H9 (cell line): ENCODE measurements around the gene KAT8. TPM values are rescaled to one million over a fixed set of nuclear protein-coding genes. Genes with fewer than 3 reads are reported as not detected.
A peak's percentile ranks its signal among the peaks of the same experiment; 100 is the strongest.

Experiments
- DNase-seq: peaks from one replicate; pipeline ENCODE4 v3.0.0-alpha.2; 2017
- H2AFZ ChIP-seq: one replicate; pipeline ENCODE4 v1.6.1; 2013; ENCODE audit warnings: mild to moderate bottlenecking, low read length, control low read depth, moderate library complexity
- H2AK5ac ChIP-seq: 2 replicates; pipeline ENCODE4 v1.6.1; 2013; ENCODE audit warnings: low read length, control low read depth, mixed read lengths; ENCODE audit not compliant: insufficient read length
- H2BK120ac ChIP-seq: one replicate; pipeline ENCODE4 v1.6.1; 2013; ENCODE audit warnings: low read depth, mild to moderate bottlenecking, low read length, control low read depth, inconsistent platforms; ENCODE audit not compliant: poor library complexity, severe bottlenecking
- H2BK12ac ChIP-seq: 2 replicates; pipeline ENCODE4 v1.6.1; 2013; ENCODE audit warnings: low read length, control low read depth, mixed read lengths, low read depth; ENCODE audit not compliant: insufficient read length
- H2BK15ac ChIP-seq: 2 replicates; pipeline ENCODE4 v1.6.1; 2013; ENCODE audit warnings: low read depth, low read length, control low read depth
- H2BK20ac ChIP-seq: one replicate; pipeline ENCODE4 v1.6.1; 2013; ENCODE audit warnings: low read depth, mild to moderate bottlenecking, low read length, control low read depth, inconsistent platforms; ENCODE audit not compliant: poor library complexity, severe bottlenecking
- H2BK5ac ChIP-seq: 2 replicates; pipeline ENCODE4 v1.6.1; 2013; ENCODE audit warnings: low read length, control low read depth, mixed read lengths; ENCODE audit not compliant: insufficient read length
- H3K14ac ChIP-seq: 2 replicates; pipeline ENCODE4 v1.6.1; 2013; ENCODE audit warnings: low read length, control low read depth; ENCODE audit not compliant: insufficient read depth
- H3K18ac ChIP-seq: 2 replicates; pipeline ENCODE4 v1.6.1; 2013; ENCODE audit warnings: low read depth, mild to moderate bottlenecking, mixed read lengths, low read length, control low read depth; ENCODE audit not compliant: insufficient read length
- H3K23ac ChIP-seq: 2 replicates; pipeline ENCODE4 v1.6.1; 2013; ENCODE audit warnings: low read length, control low read depth, mixed read lengths, low read depth; ENCODE audit not compliant: insufficient read length
- H3K23me2 ChIP-seq: 2 replicates; pipeline ENCODE4 v1.6.1; 2013; ENCODE audit warnings: low read depth, mild to moderate bottlenecking, mixed read lengths, low read length, control low read depth; ENCODE audit not compliant: insufficient read length, poor library complexity, severe bottlenecking
- H3K27ac ChIP-seq: 2 replicates; pipeline ENCODE4 v1.5.1; 2013; ENCODE audit warnings: low read length, control low read depth, mixed read lengths, low read depth; ENCODE audit not compliant: insufficient read length
- H3K27me3 ChIP-seq: 2 replicates; pipeline ENCODE4 v1.6.1; 2013; ENCODE audit warnings: low read length, control low read depth, inconsistent platforms; ENCODE audit not compliant: insufficient read depth
- H3K4ac ChIP-seq: 2 replicates; pipeline ENCODE4 v1.6.1; 2013; ENCODE audit warnings: low read depth, mild to moderate bottlenecking, control low read depth, inconsistent platforms, low read length, moderate library complexity
- H3K4me1 ChIP-seq: 2 replicates; pipeline ENCODE4 v1.6.1; 2013; ENCODE audit warnings: low read length, control low read depth, inconsistent platforms; ENCODE audit not compliant: insufficient read depth
- H3K4me2 ChIP-seq: 2 replicates; pipeline ENCODE4 v1.6.1; 2013; ENCODE audit warnings: low read length, control low read depth, mixed read lengths; ENCODE audit not compliant: insufficient read length, insufficient read depth
- H3K56ac ChIP-seq: 2 replicates; pipeline ENCODE4 v1.6.1; 2013; ENCODE audit warnings: low read depth, mild to moderate bottlenecking, mixed read lengths, low read length, control low read depth; ENCODE audit not compliant: insufficient read length
- H3K79me1 ChIP-seq: 2 replicates; pipeline ENCODE4 v1.6.1; 2013; ENCODE audit warnings: low read depth, mild to moderate bottlenecking, moderate library complexity, low read length, control low read depth, inconsistent platforms; ENCODE audit not compliant: insufficient read depth, poor library complexity, severe bottlenecking
- H3K79me2 ChIP-seq: 2 replicates; pipeline ENCODE4 v1.6.1; 2013; ENCODE audit warnings: low read length, control low read depth, inconsistent platforms; ENCODE audit not compliant: insufficient read depth
- H3K9ac ChIP-seq: 2 replicates; pipeline ENCODE4 v1.6.1; 2013; ENCODE audit warnings: low read length, control low read depth, mixed read lengths; ENCODE audit not compliant: insufficient read length; ENCODE audit errors: extremely low read depth
- H3K9me3 ChIP-seq: one replicate; pipeline ENCODE4 v1.6.1; 2013; ENCODE audit warnings: low read depth, low read length, inconsistent platforms; ENCODE audit not compliant: control insufficient read depth
- H3T11ph ChIP-seq: one replicate; pipeline ENCODE4 v1.6.1; 2013; ENCODE audit warnings: mild to moderate bottlenecking, low read length, control low read depth, inconsistent platforms
- H4K20me1 ChIP-seq: one replicate; pipeline ENCODE4 v1.6.1; 2013; ENCODE audit not compliant: control insufficient read depth, insufficient read length, insufficient read depth
- H4K5ac ChIP-seq: 2 replicates; pipeline ENCODE4 v1.6.1; 2013; ENCODE audit warnings: low read depth, mild to moderate bottlenecking, mixed read lengths, low read length, control low read depth; ENCODE audit not compliant: insufficient read length
- H4K8ac ChIP-seq: replicated peaks from 2 replicates; pipeline ENCODE4 v1.6.1; 2013; ENCODE audit warnings: low read length, control low read depth, mixed read lengths, low read depth; ENCODE audit not compliant: insufficient read length
- H4K91ac ChIP-seq: 2 replicates; pipeline ENCODE4 v1.6.1; 2013; ENCODE audit warnings: low read depth, mild to moderate bottlenecking, moderate library complexity, mixed read lengths, low read length, control low read depth; ENCODE audit not compliant: insufficient read length
- H3K27ac Mint-ChIP-seq, 3 experiments: 2 replicates in 2 of 3; 3 replicates in 1 of 3; pipeline ENCODE4 v1.8.0; 2020 to 2021; ENCODE audit warnings: mixed read lengths in 3 of 3, mild to moderate bottlenecking in 1 of 3, moderate library complexity in 1 of 3
- H3K27me3 Mint-ChIP-seq: 2 replicates; pipeline ENCODE4 v1.8.0; 2021; ENCODE audit warnings: low read depth, mild to moderate bottlenecking, moderate library complexity, mixed read lengths
- H3K36me3 Mint-ChIP-seq, 3 experiments: 2 replicates in 2 of 3; 3 replicates in 1 of 3; pipeline ENCODE4 v1.8.0; 2020 to 2021; ENCODE audit warnings: low read depth in 3 of 3, mixed read lengths in 3 of 3; ENCODE audit not compliant: insufficient read depth in 1 of 3
- H3K4me1 Mint-ChIP-seq, 2 experiments: 2 replicates each; pipeline ENCODE4 v1.8.0; 2020; ENCODE audit warnings: mixed read lengths in 2 of 2
- H3K4me3 Mint-ChIP-seq, 2 experiments: 2 replicates in 1 of 2; 3 replicates in 1 of 2; pipeline ENCODE4 v1.8.0; 2020 to 2021; ENCODE audit warnings: mild to moderate bottlenecking in 2 of 2, mixed read lengths in 2 of 2, moderate library complexity in 1 of 2
- H3K9me3 Mint-ChIP-seq, 2 experiments: 2 replicates in 1 of 2; 3 replicates in 1 of 2; pipeline ENCODE4 v1.8.0; 2020; ENCODE audit warnings: mild to moderate bottlenecking in 2 of 2, mixed read lengths in 2 of 2, moderate library complexity in 1 of 2
- WGBS: extraction: QIAGEN DNeasy Blood & Tissue Kit; methylation state at CpG from one replicate; pipeline ENCODE4 v1.1.7; 2013; ENCODE audit warnings: missing lambda C conversion rate, low lambda C conversion rate, mixed read lengths; ENCODE audit not compliant: insufficient read length; ENCODE audit errors: extremely low coverage; 5-methylcytosine and 5-hydroxymethylcytosine counted together
- total RNA-seq: library from RNA; stranded (reverse); gene quantifications from 2 replicates; pipeline ENCODE4 v1.2.1, GENCODE V29; 2021
- TF ChIP-seq, protein P1 (sequence below): fragments of 200-600 bp; sonication (generic); conservative IDR thresholded peaks from 3 replicates; pipeline ENCODE4 v1.8.0; 2021; ENCODE audit warnings: antibody characterized with exemption, mild to moderate bottlenecking

The KAT8 gene
- total RNA-seq, 1 experiment from 2014 or later = 52.1 TPM

DNA sequence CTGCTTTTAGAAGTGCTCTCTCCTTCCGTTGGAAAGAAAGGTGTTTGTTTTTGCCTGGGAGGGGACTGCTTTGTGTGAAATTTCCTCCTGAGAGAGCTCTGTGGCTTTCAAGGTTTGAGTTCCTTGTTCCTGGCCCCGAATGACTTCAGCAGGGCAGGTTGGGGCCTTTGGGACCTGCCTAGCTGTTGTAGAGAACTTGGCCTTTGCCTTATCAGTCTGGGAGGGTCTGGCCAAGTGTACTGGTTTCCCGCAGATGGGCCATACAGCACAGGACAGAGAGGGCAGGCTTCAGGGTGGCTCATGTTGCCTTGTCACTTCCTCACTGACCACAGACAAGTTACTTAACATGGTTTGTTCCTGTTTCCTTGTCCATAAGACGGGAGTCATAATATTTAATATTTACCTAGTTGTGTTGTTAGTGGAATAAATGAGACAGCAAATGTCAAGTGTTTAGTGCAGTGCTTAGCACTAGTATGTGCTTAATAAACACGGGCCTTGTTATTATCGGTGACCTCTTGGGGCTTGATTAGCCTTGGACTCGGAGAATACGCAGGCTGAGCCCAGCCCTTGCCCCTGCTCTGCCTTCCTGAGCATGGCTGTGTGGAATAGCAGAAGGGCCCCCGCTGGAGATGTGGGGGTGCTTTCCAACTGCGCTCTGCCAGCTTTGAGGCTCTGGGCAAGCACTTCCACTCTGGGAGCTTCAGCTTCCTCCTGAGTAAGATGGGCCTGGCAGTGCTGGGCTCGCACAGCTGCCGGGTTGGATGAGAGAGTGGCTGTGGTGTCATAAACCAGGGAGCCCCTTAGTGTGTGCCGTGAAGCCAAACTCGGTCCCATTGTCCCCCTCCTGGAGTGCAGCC lies 11.5 kb downstream of the KAT8 start:
- H3K27me3 ChIP-seq = no peaks in the 10 kb centered on the region
- WGBS = no CpG with 5 or more reads among the region's 14 CpGs
- no peak overlapping the region for H3K23ac ChIP-seq
- Mint-ChIP-seq H3K4me3 (no peak overlapping the region), H3K27me3 (no peaks in the 10 kb centered on the region), H3K4me1 (peaks cover 30 to 33% of the 10 kb centered on the region in 2 experiments), H3K9me3 (no peaks in the 10 kb centered on the region), H3K27ac (peak overlapping the region in 1 of 3 experiments; percentile 53; a peak in 1 of 7 replicates), H3K36me3 (peaks cover 29 to 52% (median 47%) of the 10 kb centered on the region in 3 experiments)
- peaks cover 5% of the 10 kb centered on the region for H3K79me1 ChIP-seq
- H4K20me1 ChIP-seq = no peaks in the 10 kb centered on the region
- no peak overlapping the region for H3K9ac ChIP-seq
- H3K4me1 ChIP-seq = peaks cover 11% of the 10 kb centered on the region; the same call in 1 of the 2 replicates
- no peaks in the 10 kb centered on the region for H3K9me3 ChIP-seq
- H2AK5ac ChIP-seq = no peak overlapping the region
- no peak for DNase-seq
- peaks cover 4% of the 10 kb centered on the region; the same call in 1 of the 2 replicates for H3K79me2 ChIP-seq
- H2BK12ac ChIP-seq = no peak overlapping the region
- no peak overlapping the region for H2BK120ac ChIP-seq
- H3K56ac ChIP-seq = no peak overlapping the region
- H3K4ac ChIP-seq = no peak overlapping the region
- no peak overlapping the region for H3K4me2 ChIP-seq
- H3K23me2 ChIP-seq = peaks cover 4% of the 10 kb centered on the region
- no peak overlapping the region for H4K91ac ChIP-seq
- H3K27ac ChIP-seq = no peak overlapping the region
- TF ChIP-seq, protein P1, sequence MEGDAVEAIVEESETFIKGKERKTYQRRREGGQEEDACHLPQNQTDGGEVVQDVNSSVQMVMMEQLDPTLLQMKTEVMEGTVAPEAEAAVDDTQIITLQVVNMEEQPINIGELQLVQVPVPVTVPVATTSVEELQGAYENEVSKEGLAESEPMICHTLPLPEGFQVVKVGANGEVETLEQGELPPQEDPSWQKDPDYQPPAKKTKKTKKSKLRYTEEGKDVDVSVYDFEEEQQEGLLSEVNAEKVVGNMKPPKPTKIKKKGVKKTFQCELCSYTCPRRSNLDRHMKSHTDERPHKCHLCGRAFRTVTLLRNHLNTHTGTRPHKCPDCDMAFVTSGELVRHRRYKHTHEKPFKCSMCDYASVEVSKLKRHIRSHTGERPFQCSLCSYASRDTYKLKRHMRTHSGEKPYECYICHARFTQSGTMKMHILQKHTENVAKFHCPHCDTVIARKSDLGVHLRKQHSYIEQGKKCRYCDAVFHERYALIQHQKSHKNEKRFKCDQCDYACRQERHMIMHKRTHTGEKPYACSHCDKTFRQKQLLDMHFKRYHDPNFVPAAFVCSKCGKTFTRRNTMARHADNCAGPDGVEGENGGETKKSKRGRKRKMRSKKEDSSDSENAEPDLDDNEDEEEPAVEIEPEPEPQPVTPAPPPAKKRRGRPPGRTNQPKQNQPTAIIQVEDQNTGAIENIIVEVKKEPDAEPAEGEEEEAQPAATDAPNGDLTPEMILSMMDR = no peak
- no peak overlapping the region for H4K8ac ChIP-seq
- H2BK20ac ChIP-seq = no peak overlapping the region
- H3K14ac ChIP-seq = no peak overlapping the region; the same call in 1 of the 2 replicates
- no peak overlapping the region for H2BK15ac ChIP-seq
- H2BK5ac ChIP-seq = no peak overlapping the region
- H4K5ac ChIP-seq = no peak overlapping the region
- H3T11ph ChIP-seq = no peak overlapping the region
- H3K18ac ChIP-seq = no peak overlapping the region
- H2AFZ ChIP-seq = no peak overlapping the region
